Activated T-cell treated with anti-CD3 and anti-CD28 coated beads for 1 hour (primary cell): Measurements from ENCODE around the gene UFD1.
"Not testable (repeated sequence)": the region's sequence is repeated elsewhere in the genome, so short reads cannot be mapped to it uniquely, and the experiment has no call there.

Source experiments
- DNase-seq: peaks from one replicate; pipeline ENCODE4 v3.0.0-alpha.2; 2020; ENCODE audit warnings: low read depth

The UFD1 gene

DNA sequence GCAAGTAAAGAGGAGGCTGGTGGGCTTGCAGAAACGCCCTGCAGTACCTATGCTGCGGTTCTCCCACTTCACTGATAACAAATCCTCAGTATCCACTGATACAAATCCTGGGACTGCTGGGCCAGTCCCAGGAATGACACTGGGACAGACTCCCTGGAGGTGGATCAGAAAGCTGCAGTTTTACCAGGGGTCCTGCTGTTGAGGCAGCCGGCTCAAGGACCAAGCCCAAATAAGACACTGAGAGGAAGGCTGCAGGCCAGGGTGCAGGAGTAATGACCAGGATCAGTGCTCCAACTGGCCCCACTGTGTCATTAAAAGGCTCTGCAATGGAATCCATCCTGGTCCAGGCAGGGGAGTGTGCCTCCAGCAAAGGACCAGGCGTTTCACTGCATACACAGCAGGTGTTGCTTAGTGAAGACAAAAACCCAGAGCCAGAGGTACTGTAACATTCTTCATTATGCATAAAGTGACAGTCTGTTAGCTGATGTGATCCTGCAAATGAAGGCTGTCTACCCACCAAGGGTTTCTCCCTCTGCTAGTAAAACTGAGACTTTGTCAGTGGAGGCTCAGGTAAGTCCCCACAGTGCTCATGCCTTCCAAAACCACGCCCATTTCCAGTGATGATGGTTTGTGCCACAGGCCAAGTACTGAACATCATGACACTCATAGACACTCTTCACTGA, 30.1 kb downstream of the UFD1 start:
- DNase-seq, result no peak

DNA sequence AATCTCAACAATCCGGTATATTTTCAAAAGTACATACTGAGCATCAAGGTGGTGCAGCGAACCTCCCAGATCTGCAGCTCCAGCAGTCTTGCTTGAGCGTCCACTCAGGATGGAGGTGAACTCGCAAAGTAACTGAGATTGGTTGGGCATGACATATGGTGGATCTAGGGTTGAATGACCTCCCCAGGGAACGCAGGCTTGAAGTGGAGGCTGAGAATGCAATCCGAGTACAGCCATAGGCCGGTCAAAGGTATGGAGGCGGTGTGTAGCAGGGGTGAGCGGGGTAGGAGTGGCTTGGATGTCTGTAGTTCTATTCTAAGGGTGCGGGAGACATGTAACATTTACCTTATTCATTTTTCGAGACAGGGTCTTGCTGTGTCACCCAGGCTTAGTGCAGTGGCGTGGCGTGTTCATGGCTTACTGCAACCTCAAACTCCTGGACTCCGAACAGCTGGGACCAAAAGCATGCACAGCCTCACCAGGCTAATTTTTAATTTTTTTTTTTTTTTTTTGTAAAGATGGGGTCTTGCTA, 30.9 kb downstream of the UFD1 start:
- no peak for DNase-seq

DNA sequence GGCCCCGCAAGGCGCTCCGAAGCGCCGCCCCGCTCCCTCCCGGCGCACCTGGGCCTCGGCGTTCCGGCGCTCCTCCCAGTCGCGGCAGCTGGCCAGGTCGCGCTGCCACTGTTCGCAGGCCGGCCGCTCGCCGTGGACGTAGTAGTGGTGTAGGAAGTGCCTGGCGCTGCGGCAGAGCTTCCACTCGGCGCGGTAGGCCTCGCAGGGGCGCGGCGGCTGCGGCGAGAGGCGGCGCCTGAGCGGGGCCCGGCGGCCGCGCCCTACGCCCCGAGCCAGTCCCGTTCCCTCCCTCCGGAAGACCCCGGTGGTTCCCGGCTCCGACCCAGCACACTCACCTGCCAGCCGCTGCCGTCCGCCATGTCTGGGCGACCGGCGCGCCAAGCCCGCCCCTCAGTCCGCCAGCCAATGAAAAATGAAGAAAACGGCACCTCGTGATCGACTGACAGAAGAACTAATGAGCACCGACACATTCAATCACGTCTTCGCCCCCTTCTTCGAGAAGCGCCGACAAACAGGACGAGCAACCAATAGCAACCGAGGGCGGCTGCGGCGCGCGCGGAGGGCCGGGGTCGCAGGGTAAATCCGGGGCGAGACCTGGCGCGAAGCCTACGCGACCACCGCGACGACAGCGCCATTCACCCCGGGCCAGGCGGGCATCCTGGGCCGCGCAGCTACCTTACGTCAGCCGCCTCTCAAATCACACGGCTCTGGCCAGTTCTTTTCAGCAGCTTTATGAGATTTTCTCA, 31.5 kb downstream of the UFD1 start, which contains the start of gene C22orf39:
C22orf39 (minus strand) TSS at position 382 of the 746 bp plus-strand sequence; CDS start at position 359, 23 bp downstream.
- DNase-seq, result peak; percentile 71

DNA sequence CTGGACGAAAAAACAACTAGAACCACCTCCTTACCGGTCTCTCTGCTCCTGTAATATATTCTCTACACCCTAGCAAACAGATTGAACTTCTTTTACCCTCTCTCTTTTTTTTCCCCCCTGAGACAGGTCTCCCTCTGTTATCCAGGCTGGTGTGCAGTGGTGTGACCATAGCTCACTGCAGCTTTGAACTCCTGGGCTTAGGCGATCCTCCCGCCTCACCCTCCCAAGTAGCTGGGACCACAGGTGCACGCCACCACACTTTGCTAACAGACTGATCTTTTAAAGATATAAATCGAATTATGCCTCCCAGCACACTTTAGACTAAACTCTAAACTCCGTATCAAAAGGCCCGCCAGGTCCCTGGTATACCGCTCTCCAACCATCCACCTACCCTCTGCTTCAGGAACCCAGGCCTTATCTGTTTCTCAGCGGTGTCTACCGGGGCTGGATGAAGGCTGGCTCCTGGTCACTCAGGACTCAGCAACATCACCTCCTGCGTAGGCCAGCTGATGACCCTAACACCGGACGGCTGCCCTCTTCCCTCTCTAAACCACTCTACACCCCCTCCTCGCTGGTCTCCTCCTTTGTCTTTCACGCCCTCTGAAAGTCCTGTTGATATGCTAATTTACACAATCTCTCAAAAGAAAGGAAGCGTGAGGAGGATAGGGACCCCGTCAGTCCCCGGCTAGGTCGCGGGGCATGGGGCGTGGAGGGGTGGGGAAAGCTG, 32.2 kb downstream of the UFD1 start:
- no peak for DNase-seq

DNA sequence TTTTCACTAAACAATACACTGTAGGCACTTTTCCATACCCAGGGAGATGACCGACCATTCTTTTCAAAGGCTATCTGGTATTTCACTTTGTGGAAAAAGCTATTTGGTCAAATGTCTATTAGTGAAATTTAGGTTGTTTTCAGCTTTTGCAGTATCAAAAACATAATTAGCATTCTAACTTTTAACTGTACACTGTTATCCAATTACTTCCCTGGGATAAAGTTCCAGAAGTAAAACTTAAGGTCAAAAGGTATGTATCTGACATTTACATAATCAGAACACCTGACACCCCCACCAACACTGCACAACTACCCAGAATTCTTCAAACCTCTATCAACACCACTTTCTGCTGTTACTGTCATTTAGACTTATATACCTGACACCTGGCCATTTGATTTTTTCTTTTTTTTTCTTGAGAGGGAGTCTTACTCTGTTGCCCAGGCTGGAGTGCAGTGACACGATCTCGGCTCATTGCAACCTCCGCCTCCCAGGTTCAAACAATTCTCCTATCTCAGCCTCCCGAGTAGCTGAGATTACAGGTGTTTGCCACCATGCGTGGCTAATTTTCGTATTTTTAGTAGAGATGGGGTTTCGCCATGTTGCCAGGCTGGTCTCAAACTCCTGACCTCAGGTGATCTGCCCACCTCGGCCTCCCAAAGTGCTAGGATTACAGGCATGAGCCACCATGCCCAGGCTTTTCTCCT, 33.6 kb downstream of the UFD1 start:
- DNase-seq, result not testable (repeated sequence)

GRCh38 chr22:19443544-19444211, 35.3 kb downstream of the UFD1 start:
- DNase-seq, result no peak

- no peak for DNase-seq
These were observed 36.8 kb downstream of the UFD1 start for GRCh38 chr22:19442166-19442565.

- no peak for DNase-seq
These were observed 38.4 kb downstream of the UFD1 start for GRCh38 chr22:19440411-19441195.

DNA sequence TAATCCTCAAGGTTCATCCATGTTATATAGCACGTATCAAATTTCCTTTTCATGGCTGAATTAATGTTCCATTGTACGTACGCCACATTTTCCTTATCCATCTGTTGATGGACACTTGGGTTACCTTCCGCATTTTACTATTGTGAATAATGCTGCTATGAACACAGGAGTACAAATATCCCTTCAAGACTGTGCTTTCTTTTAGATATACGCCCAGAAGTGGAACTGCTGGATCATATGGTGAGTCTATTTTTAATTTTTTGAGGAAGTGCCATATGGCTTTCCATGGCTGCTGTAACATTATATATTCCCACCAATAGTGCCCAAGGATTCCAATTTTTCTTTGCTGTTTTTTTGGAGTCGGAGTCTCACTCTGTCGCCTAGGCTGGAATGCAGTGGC, 40.7 kb downstream of the UFD1 start:
- DNase-seq, result no peak

- DNase-seq, result not testable (repeated sequence)
These were observed 42.4 kb downstream of the UFD1 start for GRCh38 chr22:19436444-19437161.

- no peak for DNase-seq
These were observed 44.0 kb downstream of the UFD1 start for GRCh38 chr22:19434829-19435580.

DNA sequence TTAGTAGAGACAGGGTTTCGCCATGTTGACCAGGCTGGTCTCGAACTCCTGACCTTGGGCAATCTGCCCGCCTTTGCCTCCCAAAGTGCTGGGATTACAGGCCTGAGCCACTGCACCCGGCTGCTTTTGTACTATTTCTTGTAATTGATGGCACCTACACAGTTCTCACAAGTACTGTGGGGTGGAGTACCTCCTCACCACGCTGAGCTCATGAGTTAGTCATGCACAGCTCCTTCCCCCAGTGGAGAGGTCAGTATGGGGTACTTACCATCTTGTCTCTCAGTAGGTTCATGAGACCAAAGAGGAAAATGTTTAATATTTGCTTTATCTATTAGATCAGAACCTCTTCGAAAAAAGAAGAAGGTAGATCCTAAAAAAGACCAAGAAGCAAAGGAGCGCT, 44.6 kb downstream of the UFD1 start:
- DNase-seq, result no peak

DNA sequence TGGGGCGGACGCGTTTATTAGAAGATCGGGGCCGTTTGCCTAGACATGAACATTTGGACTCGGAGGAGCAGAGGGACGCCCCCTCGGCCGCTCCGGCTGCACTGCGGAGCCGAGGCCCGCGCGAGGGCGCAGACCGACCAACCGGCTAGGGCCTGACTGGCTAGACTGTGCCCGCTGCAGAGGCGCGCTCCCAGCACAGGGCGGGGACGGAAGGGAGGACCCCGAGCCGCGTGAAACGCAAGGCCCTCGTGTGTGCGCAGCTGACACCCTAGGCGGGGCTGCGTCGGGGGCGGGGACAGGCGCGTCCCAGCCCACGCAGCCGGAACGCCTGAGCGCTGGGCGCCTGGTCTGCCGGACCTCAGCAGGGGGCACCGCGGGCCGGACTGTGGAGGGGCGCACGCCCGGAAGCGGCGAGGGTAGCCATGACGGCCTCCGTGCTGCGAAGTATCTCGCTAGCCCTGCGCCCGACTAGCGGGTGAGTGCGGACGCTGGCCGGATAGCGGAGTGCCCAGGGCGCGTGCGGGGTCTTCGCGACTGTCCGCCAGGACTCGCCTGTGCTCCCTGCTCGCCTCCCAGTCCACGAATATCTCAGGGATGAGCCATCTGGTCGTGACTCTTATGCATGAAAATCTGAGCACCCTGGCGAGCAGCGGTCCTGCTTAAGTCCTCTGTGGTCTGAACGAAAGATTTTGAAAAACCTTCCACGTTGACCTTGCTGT, 46.7 kb downstream of the UFD1 start, which contains the start of gene MRPL40:
MRPL40 (plus strand) TSS at position 413 of the 719 bp plus-strand sequence; CDS start at position 423, 10 bp downstream.
- DNase-seq, result peak; percentile 77

DNA sequence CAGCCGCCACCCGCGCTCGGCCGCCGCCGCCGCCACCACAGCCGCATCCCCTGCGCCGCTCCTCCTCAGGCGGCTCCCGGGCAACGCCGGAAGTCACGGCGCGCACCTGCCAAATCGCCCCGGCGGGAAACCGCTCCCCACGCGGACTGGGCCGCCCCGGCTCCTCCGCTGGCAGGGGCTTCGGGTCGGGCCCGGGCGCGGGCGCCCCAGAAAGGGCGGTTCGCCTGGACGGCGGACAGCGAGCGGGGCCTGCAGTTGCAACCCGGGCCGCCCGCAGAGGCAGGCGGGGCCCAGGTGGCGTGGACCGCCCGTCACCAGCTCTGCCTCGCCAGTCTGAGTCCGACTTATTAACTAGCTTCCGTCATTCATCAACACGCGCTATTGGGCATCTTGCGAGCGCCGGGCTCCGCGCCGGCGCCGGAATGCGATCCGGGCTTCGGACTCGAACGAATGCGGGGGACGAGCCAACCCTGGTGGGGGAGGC, 47.3 kb downstream of the UFD1 start, which contains the start of gene HIRA:
HIRA (minus strand) TSS at position 85 of the 484 bp plus-strand sequence. CDS start 257 bp downstream, outside the sequence.
- DNase-seq, result peak; percentile 79

- no peak for DNase-seq
These were observed 48.0 kb downstream of the UFD1 start for GRCh38 chr22:19430890-19431541.

- peak; percentile 22 for DNase-seq
These were observed 48.8 kb downstream of the UFD1 start for GRCh38 chr22:19429950-19430889.
